Measurements from ENCODE around the gene MUL1. TPM values are rescaled to one million over a fixed set of nuclear protein-coding genes. Genes with fewer than 3 reads are reported as not detected.

MUL1 gene
- polyA plus RNA-seq, 3 donors: 33.9 to 41.0 (median 40.2) TPM

- no peak for DNase-seq
These were observed 33.5 kb downstream of the MUL1 start for GRCh38 chr1:20474333-20474975.

DNA sequence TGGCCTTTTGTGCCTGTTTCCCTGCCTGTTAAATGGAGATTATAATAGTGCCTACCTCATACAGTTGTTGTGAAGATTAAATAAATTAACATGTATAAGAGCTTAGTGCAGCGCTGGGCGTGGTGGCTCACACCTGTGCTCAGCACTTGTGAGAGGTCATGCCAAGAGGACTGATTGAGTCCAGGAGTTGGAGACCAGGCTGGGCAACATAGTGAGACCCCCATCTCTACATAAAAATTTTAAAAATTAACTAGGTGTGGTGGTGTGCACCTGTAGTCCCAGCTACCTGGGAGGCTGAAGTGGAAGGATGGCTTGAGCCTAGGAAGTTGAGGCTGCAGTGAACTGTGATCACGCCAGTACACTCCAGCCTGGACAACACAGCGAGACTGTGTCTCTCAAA lies 34.1 kb downstream of the MUL1 start:
- no peak for DNase-seq

- DNase-seq: peak; percentile 76
These were observed 34.9 kb downstream of the MUL1 start for GRCh38 chr1:20472860-20473711.

GRCh38 chr1:20472121-20472520 lies 35.8 kb downstream of the MUL1 start:
- DNase-seq: no peak

DNA sequence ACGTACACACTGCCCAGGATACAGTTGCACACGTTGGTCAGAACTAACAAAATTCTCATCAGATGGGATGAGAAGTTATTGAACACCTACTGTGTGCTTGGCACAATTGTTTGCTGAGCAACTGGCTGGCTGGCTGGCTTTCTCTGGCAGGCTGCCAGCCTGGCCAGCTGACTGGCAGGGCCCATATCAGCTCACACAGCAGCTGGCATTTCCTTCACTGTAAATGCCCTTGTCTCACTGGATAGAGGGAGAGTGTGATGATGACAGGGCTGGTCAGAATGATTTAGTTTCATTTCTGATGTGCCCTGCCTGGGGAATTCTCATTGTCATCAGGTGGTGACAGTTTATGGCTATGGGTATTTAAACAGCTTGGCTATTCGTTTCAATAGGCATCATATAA lies 37.8 kb downstream of the MUL1 start:
- DNase-seq: no peak

- no peak for DNase-seq
These were observed 38.4 kb downstream of the MUL1 start for GRCh38 chr1:20469406-20470076.

DNA sequence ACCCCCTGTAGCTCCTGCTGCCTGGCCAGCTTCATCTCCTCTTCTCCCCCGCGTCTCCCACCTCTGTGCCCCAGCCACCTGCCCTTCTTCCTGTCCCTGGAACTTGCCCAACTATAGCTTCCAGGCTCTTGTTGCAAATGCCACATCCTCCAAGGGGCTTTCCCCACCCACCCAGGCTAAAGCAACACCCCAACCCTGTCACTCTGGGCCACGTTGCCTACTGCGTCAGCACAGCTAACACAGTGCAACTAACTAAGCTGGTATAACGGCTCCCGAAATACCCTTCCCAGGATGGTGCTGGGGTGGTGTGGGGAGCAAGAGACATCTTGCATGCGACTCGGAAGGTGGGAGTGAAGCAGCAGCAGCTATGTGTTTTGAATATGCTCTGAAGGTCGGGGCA lies 41.7 kb downstream of the MUL1 start:
- no peak for DNase-seq

DNA sequence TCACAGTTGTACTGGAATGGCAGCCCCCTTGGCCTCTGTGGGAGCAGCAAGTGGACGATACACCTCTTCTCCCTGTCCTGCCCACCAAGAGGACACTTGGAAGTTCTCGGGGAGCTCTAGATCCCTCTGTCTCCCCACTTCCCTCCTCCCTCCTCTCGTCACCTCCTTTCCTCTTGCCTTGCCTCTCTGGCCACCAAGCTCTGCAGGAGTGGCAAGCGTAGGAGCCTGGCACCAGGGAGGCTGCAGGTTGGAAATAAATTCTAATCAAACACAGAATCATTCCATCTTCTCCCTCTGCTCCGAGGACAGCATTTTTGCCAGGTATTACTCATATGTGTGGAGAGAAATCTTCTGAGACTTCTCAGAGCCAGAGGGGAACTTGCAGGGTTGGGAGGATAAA lies 42.8 kb downstream of the MUL1 start:
- DNase-seq: no peak

DNA sequence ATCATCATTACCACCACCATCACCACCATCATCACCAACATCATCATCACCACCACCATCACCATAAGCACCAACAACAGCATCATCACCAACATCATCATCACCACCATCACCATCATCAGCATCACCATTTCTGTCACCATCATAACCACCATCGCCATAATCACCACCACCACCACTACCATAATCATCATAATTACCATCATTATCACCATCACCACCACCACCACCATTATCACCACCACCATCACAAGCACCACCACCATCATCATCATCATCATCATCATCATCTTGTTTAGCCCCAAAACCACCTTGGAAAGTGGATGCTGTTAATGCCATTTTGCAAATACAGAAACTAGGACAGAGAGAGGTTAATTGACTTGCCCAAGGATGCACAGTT lies 44.4 kb downstream of the MUL1 start:
- no peak for DNase-seq

DNA sequence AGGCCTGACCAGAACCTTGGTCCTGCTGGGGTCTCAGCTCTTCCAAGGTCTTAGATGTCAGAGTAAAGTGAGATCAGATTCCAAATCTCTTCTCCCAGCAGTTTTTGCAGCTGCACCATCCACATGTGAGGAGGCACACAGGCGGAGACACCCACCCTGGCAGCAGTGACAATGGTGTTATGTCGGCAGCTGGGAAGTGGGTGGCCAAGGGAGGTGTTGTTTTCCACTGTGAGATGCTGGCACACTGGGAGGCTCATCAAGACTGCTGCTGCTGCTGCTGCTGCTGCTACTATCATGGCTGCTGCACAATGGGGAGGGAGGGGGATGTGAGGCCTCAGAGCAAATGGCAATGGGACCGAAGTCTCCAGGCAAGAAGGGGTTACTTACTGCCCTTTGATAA lies 45.6 kb downstream of the MUL1 start:
- DNase-seq: no peak

DNA sequence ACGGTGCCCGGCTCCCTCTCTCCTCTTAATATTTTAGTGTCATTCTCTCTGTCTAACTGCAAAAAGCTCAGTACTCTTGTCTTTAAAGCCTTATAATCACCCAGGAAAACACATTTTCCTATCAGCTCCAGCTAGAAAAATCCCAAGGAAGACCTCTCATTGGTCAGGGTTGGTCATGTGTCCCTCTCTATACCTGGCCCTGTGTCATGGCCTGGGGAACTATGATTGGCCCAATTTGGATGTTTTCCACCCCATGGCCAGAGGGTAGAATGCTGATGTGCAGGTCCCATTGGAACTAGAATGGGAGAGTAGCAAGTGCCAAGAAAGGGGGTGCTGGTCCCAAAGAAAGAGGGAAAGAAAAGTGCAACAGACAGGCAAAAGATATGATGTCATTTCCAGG lies 49.2 kb downstream of the MUL1 start:
- no peak for DNase-seq

DNA sequence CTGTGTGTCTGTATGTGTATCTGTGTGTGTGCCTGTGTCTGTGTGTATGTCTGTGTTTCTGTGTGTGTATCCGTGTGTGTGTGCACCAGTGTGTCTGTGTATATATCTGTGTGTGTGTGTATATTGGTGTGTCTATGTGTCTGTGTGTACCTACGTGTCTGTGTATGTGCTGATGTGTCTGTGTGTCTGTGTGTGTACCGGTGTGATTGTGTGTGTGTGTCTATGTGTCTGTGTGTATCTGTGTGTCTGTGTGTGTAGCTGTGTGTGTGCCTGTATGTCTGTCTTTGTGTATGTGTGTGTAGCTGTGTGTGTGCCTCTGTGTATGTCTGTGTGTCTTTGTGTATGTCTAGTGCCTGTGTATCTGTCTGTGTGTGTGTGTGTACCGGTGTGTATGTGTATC lies 53.9 kb downstream of the MUL1 start:
- DNase-seq: no peak

DNA sequence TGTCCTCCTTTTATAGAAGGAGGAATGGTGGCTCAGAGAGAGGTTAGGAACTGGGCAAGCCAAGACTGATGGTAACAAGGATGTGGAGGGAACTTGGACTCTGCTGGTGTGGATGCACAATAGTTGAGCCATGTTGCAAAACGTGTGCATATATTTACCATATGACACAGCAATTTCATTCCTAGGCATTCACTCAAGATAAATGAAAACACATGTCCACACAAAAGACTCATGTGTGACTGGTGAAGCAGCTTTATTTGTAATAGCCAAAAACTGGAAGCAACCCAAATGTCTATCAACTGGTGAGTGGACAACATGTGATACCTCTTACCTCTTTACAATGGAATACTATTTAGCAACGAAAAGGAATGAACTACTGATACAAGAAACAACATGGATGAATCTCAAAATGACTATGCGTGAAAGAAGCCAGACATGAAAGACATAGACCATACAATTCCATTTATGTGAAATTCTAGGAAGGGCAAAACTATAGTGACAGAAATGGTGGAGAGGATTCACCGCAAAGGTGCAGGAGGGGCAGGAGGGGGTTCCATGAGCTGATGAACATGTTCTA lies 58.1 kb downstream of the MUL1 start:
- no peak for DNase-seq

Other genes with a start within 250 kb of the MUL1 start
- gene VWA5B1, start 217.3 kb downstream of the MUL1 start, polyA plus RNA-seq (ENCODE audit: insufficient read length in 3 of 3): 1 to 10 TPM; 1.4 to 3.3 (median 1.8) TPM
- gene CAMK2N1, start 21.9 kb downstream of the MUL1 start, polyA plus RNA-seq (ENCODE audit: insufficient read length in 3 of 3): 10 to 100 TPM; 63.7 to 77.1 (median 70.4) TPM
- 1 to 10 TPM; 1.0 to 2.2 (median 1.6) TPM for gene FAM43B, start 44.4 kb upstream of the MUL1 start, polyA plus RNA-seq (ENCODE audit: insufficient read length in 3 of 3)
- gene CDA, start 80.9 kb upstream of the MUL1 start, polyA plus RNA-seq (ENCODE audit: insufficient read length in 3 of 3): 1 to 10 TPM; 4.6 to 6.3 (median 6.2) TPM
- gene PINK1, start 125.3 kb upstream of the MUL1 start, polyA plus RNA-seq (ENCODE audit: insufficient read length in 3 of 3): 10 to 100 TPM; 64.1 to 82.8 (median 74.6) TPM
- 100 to 1,000 TPM; 199 to 225 (median 224) TPM for gene DDOST, start 153.2 kb upstream of the MUL1 start, polyA plus RNA-seq (ENCODE audit: insufficient read length in 3 of 3)
- 1 to 10 TPM; 3.9 to 4.3 (median 4.0) TPM for gene KIF17, start 209.9 kb upstream of the MUL1 start, polyA plus RNA-seq (ENCODE audit: insufficient read length in 3 of 3)
- 1 to 10 TPM; 1.0 to 1.7 (median 1.4) TPM for gene SH2D5, start 224.6 kb upstream of the MUL1 start, polyA plus RNA-seq (ENCODE audit: insufficient read length in 3 of 3)